ENCODE measurements around the gene UGCG. TPM values are rescaled to one million over a fixed set of nuclear protein-coding genes. Genes with fewer than 3 reads are reported as not detected.

Gene UGCG
- total RNA-seq, 2 experiments from 2014 or later, result 42.1 to 44.0 TPM

DNA sequence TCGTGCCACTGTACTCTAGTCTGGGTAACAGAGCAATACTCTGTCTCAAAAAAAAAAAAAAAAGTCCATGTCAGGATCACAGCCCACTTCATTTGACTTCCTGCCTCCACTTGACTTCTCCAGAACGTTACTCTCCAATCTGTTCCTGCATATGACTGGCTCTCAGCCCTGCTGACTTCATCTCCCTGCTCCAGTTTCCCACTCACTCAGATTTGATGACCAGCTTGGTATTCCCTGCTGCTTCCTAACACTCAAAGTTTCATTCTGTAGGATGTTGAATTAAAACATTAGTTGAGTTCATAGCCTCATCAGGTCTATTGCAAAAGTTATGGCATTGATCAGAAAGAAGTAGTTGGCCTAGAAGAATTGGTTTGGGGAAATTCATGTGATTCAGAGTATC lies 52.3 kb downstream of the UGCG start:
- Mint-ChIP-seq H3K27me3 (no peaks in the 10 kb centered on the region), H3K9me3 (no peaks in the 10 kb centered on the region), H3K4me3 (no peak overlapping the region), H3K27ac (no peak overlapping the region), H3K4me1 (ENCODE audit: low read depth) (peaks cover 12% of the 10 kb centered on the region), H3K36me3 (ENCODE audit: low read depth) (no peaks in the 10 kb centered on the region)
- H3K4me1 ChIP-seq (ENCODE audit: insufficient read depth, low read length), result peaks cover 7% of the 10 kb centered on the region
- H3K27me3 ChIP-seq (ENCODE audit: control insufficient read depth in 1 of 2, insufficient read depth in 2 of 2, low read length in 2 of 2), result no peaks in the 10 kb centered on the region
- no peaks in the 10 kb centered on the region for H3K9me3 ChIP-seq (ENCODE audit: control insufficient read depth in 1 of 2, insufficient read depth in 1 of 2, low read length in 2 of 2)
- no peak overlapping the region for H3K4me3 ChIP-seq (ENCODE audit: low read length)
- no peak for DNase-seq
- no peaks in the 10 kb centered on the region for H3K36me3 ChIP-seq (ENCODE audit: insufficient read depth, low read length)
- CTCF ChIA-PET, result interaction anchor here (1.1 kb wide), 1 partner anchor 126 kb away, joined by 4 read pairs; no protein-coding TSS in a partner anchor
- H3K27ac ChIP-seq (ENCODE audit: low read depth in 1 of 2, low read length in 2 of 2), result no peak overlapping the region
- no peak for ATAC-seq (ENCODE audit: poor library complexity)
- intact Hi-C loops (cut with DNase I, micrococcal nuclease), result no loop called here
- TF ChIP-seq, protein P1, sequence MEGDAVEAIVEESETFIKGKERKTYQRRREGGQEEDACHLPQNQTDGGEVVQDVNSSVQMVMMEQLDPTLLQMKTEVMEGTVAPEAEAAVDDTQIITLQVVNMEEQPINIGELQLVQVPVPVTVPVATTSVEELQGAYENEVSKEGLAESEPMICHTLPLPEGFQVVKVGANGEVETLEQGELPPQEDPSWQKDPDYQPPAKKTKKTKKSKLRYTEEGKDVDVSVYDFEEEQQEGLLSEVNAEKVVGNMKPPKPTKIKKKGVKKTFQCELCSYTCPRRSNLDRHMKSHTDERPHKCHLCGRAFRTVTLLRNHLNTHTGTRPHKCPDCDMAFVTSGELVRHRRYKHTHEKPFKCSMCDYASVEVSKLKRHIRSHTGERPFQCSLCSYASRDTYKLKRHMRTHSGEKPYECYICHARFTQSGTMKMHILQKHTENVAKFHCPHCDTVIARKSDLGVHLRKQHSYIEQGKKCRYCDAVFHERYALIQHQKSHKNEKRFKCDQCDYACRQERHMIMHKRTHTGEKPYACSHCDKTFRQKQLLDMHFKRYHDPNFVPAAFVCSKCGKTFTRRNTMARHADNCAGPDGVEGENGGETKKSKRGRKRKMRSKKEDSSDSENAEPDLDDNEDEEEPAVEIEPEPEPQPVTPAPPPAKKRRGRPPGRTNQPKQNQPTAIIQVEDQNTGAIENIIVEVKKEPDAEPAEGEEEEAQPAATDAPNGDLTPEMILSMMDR (IDR thresholded peaks at IDR 0.05), result no peak
- POLR2A ChIA-PET, result no interaction called here

DNA sequence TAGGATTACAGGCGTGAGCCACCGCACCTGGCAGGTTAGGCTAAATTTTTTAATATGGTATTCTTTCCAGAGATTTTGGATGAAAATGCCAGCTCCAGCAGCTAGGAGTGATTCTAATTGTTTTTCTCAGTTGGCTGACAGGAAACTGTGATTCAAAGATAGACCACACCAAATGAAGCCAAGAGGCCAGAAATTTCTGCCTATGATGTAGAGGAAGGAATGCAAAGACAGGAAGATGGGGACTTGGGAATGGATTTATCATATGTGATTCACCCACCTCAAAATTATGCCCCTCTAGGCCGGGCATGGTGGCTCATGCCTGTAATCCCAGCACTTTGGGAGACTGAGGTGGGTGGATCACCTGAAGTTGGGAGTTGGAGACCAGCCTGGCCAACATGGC lies 53.3 kb downstream of the UGCG start:
- no peak overlapping the region for H3K27ac ChIP-seq (ENCODE audit: low read depth in 1 of 2, low read length in 2 of 2)
- ATAC-seq (ENCODE audit: poor library complexity) (no peak), DNase-seq (no peak)
- POLR2A ChIA-PET, result no interaction called here
- TF ChIP-seq, protein P1 (IDR thresholded peaks at IDR 0.05), result no peak
- H3K4me1 ChIP-seq (ENCODE audit: insufficient read depth, low read length), result peaks cover 4% of the 10 kb centered on the region
- H3K9me3 Mint-ChIP-seq, result no peaks in the 10 kb centered on the region
- H3K36me3 ChIP-seq (ENCODE audit: insufficient read depth, low read length), result no peaks in the 10 kb centered on the region
- H3K4me1 Mint-ChIP-seq (ENCODE audit: low read depth), result peaks cover 8% of the 10 kb centered on the region
- no peaks in the 10 kb centered on the region for H3K36me3 Mint-ChIP-seq (ENCODE audit: low read depth)
- no peak overlapping the region for H3K4me3 ChIP-seq (ENCODE audit: low read length)
- no peaks in the 10 kb centered on the region for H3K27me3 Mint-ChIP-seq
- intact Hi-C loops (cut with DNase I, micrococcal nuclease), result no loop called here
- H3K4me3 Mint-ChIP-seq, result no peak overlapping the region
- CTCF ChIA-PET, result interaction anchor here (1.1 kb wide), 1 partner anchor 125 kb away, joined by 4 read pairs; no protein-coding TSS in a partner anchor
- no peaks in the 10 kb centered on the region for H3K9me3 ChIP-seq (ENCODE audit: control insufficient read depth in 1 of 2, insufficient read depth in 1 of 2, low read length in 2 of 2)
- H3K27ac Mint-ChIP-seq, result no peak overlapping the region
- H3K27me3 ChIP-seq (ENCODE audit: control insufficient read depth in 1 of 2, insufficient read depth in 2 of 2, low read length in 2 of 2), result no peaks in the 10 kb centered on the region

DNA sequence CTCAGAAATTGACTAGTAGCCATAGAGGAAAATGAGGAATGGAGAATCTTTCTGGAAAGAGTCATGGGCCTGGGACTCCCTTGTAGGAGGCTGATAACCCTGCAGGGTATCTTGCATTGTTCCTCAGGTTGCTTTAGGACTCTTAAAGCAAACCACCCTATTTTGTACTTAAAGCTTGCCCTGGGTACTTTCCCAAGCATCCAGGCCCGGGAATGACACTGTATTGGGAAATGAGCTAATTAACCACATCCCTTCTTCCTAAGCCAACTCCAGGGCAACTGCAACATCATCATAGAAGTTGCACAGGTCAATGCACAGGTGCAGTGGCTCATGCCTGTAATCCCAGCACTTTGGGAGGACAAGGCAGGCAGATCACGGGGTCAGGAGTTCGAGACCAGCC lies 55.9 kb downstream of the UGCG start:
- no peak overlapping the region for H3K4me3 Mint-ChIP-seq
- CTCF ChIA-PET, result no interaction called here
- no peak overlapping the region for H3K27ac Mint-ChIP-seq
- Histone ChIP-seq H3K4me3 (ENCODE audit: low read length) (no peak overlapping the region), H3K27ac (ENCODE audit: low read depth in 1 of 2, low read length in 2 of 2) (no peak overlapping the region), H3K9me3 (ENCODE audit: control insufficient read depth in 1 of 2, insufficient read depth in 1 of 2, low read length in 2 of 2) (no peaks in the 10 kb centered on the region), H3K27me3 (ENCODE audit: control insufficient read depth in 1 of 2, insufficient read depth in 2 of 2, low read length in 2 of 2) (no peaks in the 10 kb centered on the region), H3K36me3 (ENCODE audit: insufficient read depth, low read length) (no peaks in the 10 kb centered on the region), H3K4me1 (ENCODE audit: insufficient read depth, low read length) (peaks cover 3% of the 10 kb centered on the region)
- no peaks in the 10 kb centered on the region for H3K9me3 Mint-ChIP-seq
- TF ChIP-seq, protein P1 (IDR thresholded peaks at IDR 0.05), result no peak
- no peaks in the 10 kb centered on the region for H3K36me3 Mint-ChIP-seq (ENCODE audit: low read depth)
- peaks cover 11% of the 10 kb centered on the region for H3K4me1 Mint-ChIP-seq (ENCODE audit: low read depth)
- DNase-seq, result no peak
- ATAC-seq (ENCODE audit: poor library complexity), result no peak
- intact Hi-C loops (cut with DNase I, micrococcal nuclease), result no loop called here
- POLR2A ChIA-PET, result no interaction called here
- H3K27me3 Mint-ChIP-seq, result no peaks in the 10 kb centered on the region
